ENCODE results near the gene TBL3. TPM values are rescaled to one million over a fixed set of nuclear protein-coding genes. Genes with fewer than 3 reads are reported as not detected.

The TBL3 gene
- total and polyA plus RNA-seq, 2 of the 8 experiments (the other 6 are each of a cell fraction or from before 2014, with no cell fraction given): 65.8 to 137 TPM

GRCh38 chr16:1922357-1922756 lies 49.5 kb upstream of the TBL3 start:
- DNase-seq (ENCODE audit: low read depth in 1 of 2, low spot score in 2 of 2) (no peak), FAIRE-seq (no peak)
- WGBS, 2 experiments (ENCODE audit: extremely low coverage in 1 of 2, insufficient coverage in 1 of 2, insufficient read length in 1 of 2, insufficient replicate concordance in 2 of 2, low coverage in 1 of 2, low lambda C conversion rate in 2 of 2, missing lambda C conversion rate in 1 of 2): 77% methylated on average over 8 of the region's 8 CpGs; no CpG with 5 or more reads in 1 of the 2 experiments
- H3K4me3 ChIP-seq (ENCODE audit: extremely low read depth in 1 of 4, insufficient read depth in 2 of 4, low read depth in 3 of 4, low read length in 4 of 4): no peak overlapping the region
- peaks cover 3 to 4% of the 10 kb centered on the region in 2 experiments for H4K20me1 ChIP-seq (replicated peaks in 1 of 2; ENCODE audit: control insufficient read depth in 1 of 2, insufficient read depth in 2 of 2, low read length in 2 of 2)
- H3K79me2 ChIP-seq (ENCODE audit: control insufficient read depth in 1 of 2, insufficient read depth in 2 of 2, low read length in 2 of 2): no peaks in the 10 kb centered on the region
- H3K27me3 ChIP-seq (replicated peaks in 1 of 4; ENCODE audit: control insufficient read depth in 3 of 4, extremely low read depth in 1 of 4, insufficient read depth in 3 of 4, low read length in 3 of 4): peaks cover 33 to 73% (median 54%) of the 10 kb centered on the region in 4 experiments
- TF ChIP-seq CHD2 (IDR thresholded peaks at IDR 0.05; ENCODE audit: low read length) (no peak), CEBPB (IDR thresholded peaks at IDR 0.05; ENCODE audit: low read depth, low read length) (0 out of 2 replicates have a peak, but pooled peaks have one; percentile 21), HDAC2 (IDR thresholded peaks at IDR 0.05; ENCODE audit: borderline replicate concordance in 1 of 2, low read depth in 2 of 2, low read length in 2 of 2) (no peak), TCF12 (IDR thresholded peaks at IDR 0.05; ENCODE audit: low read depth, low read length) (no peak), CBX8 (IDR thresholded peaks at IDR 0.05; ENCODE audit: borderline replicate concordance, low read depth, low read length) (no peak)
- no peaks in the 10 kb centered on the region for H3K9me3 ChIP-seq (ENCODE audit: insufficient read depth in 2 of 2, low read depth in 1 of 2, low read length in 1 of 2)
- H3K4ac ChIP-seq (replicated peaks; ENCODE audit: insufficient read length, low read depth, low read length): no peak overlapping the region
- no peak overlapping the region for H3K4me2 ChIP-seq (ENCODE audit: insufficient read depth in 1 of 2, low read depth in 2 of 2, low read length in 2 of 2)
- no peaks in the 10 kb centered on the region for H3K79me1 ChIP-seq (ENCODE audit: low read depth, low read length)
- H2BK15ac ChIP-seq (ENCODE audit: low read length): no peak overlapping the region
- no peak overlapping the region for H2BK5ac ChIP-seq (ENCODE audit: low read depth, low read length)
- no peak overlapping the region for H3K14ac ChIP-seq (ENCODE audit: insufficient read length)
- no peak overlapping the region for H4K5ac ChIP-seq (ENCODE audit: insufficient read length, low read depth, low read length)
- H3K18ac ChIP-seq (ENCODE audit: extremely low read depth, low read length): no peak overlapping the region
- peaks cover 9% of the 10 kb centered on the region; the same call in 1 of the 2 replicates for H3K23me2 ChIP-seq (ENCODE audit: low read depth, low read length)
- no peak overlapping the region for H3K23ac ChIP-seq (ENCODE audit: insufficient read length)
- H4K8ac ChIP-seq (ENCODE audit: extremely low read depth, insufficient read depth, low read length): no peak overlapping the region
- CTCF ChIA-PET (ENCODE audit: partially characterized antibody): interaction anchor here (1.6 to 2.8 kb wide), 5 partner anchors 10 to 59 kb away, joined by 4 to 21 read pairs (median 9); partner anchors contain the start of gene MEIOB
- no peak overlapping the region for H2AK5ac ChIP-seq (ENCODE audit: low read depth, low read length)
- no peak overlapping the region for H2AFZ ChIP-seq (ENCODE audit: low read length)
- no peak overlapping the region for H2BK20ac ChIP-seq (ENCODE audit: low read length)
- H4K91ac ChIP-seq (replicated peaks; ENCODE audit: insufficient read length, low read length): no peak overlapping the region
- POLR2A ChIA-PET (ENCODE audit: partially characterized antibody): interaction anchor here (1.4 to 2.1 kb wide), 2 partner anchors 12 to 56 kb away, joined by 3 to 8 read pairs; no protein-coding TSS in a partner anchor
- H3K36me3 ChIP-seq (ENCODE audit: control insufficient read depth in 2 of 4, insufficient read depth in 4 of 4, low read length in 3 of 4): peaks cover 0 to 7% (median 0%) of the 10 kb centered on the region in 4 experiments; a peak in 1 of 8 replicates
- no peak overlapping the region for H3K27ac ChIP-seq (ENCODE audit: low read depth, low read length)
- H2BK120ac ChIP-seq (replicated peaks; ENCODE audit: low read depth, low read length): no peak overlapping the region
- H3K4me1 ChIP-seq (replicated peaks in 1 of 4; ENCODE audit: control insufficient read depth in 3 of 4, insufficient read depth in 4 of 4, low read length in 3 of 4): peaks cover 4 to 27% (median 18%) of the 10 kb centered on the region in 4 experiments
- H3K9ac ChIP-seq (replicated peaks in 1 of 4; ENCODE audit: extremely low read depth in 1 of 4, low read depth in 3 of 4, low read length in 3 of 4): no peak overlapping the region
- no peak overlapping the region for H3K56ac ChIP-seq (replicated peaks; ENCODE audit: insufficient read length, low read depth, low read length)
- 0 out of 2 replicates have a peak overlapping the region, but pooled peaks have one; percentile 40 for H2BK12ac ChIP-seq (ENCODE audit: low read depth, low read length)

All from H1 (cell line).